HCEC 1CT (cell line): ENCODE results near the gene KRT75.

Source experiments
- DNase-seq: peaks from one replicate; pipeline ENCODE4 v3.0.0-alpha.2; 2017

KRT75 gene

GRCh38 chr12:52390739-52391617 is 43.2 kb downstream of the KRT75 start:
- DNase-seq: no peak

GRCh38 chr12:52389313-52390207 is 44.6 kb downstream of the KRT75 start:
- DNase-seq: no peak

GRCh38 chr12:52387859-52388258 is 46.3 kb downstream of the KRT75 start:
- no peak for DNase-seq

GRCh38 chr12:52385226-52385702 is 48.9 kb downstream of the KRT75 start, which contains the start of gene KRT84:
Gene KRT84 (minus strand): TSS chr12:52385652. CDS start chr12:52385585, 67 bp downstream.
- no peak for DNase-seq

- no peak for DNase-seq
These were observed 50.8 kb downstream of the KRT75 start for GRCh38 chr12:52383331-52383730.

- no peak for DNase-seq
These were observed 51.3 kb downstream of the KRT75 start for GRCh38 chr12:52382854-52383253.

GRCh38 chr12:52381206-52381605 is 53.0 kb downstream of the KRT75 start:
- DNase-seq: no peak

GRCh38 chr12:52380271-52380694 is 53.9 kb downstream of the KRT75 start:
- DNase-seq: no peak

GRCh38 chr12:52379536-52379935 is 54.6 kb downstream of the KRT75 start:
- no peak for DNase-seq

GRCh38 chr12:52378091-52378490 is 56.1 kb downstream of the KRT75 start:
- no peak for DNase-seq

GRCh38 chr12:52377266-52377665 is 56.9 kb downstream of the KRT75 start:
- DNase-seq: no peak
